ENCODE results near the gene MSANTD3. TPM values are rescaled to one million over a fixed set of nuclear protein-coding genes. Genes with fewer than 3 reads are reported as not detected.
"Not testable (repeated sequence)": the region's sequence is repeated elsewhere in the genome, so short reads cannot be mapped to it uniquely, and the experiment has no call there.

The MSANTD3 gene
- total RNA-seq (2021) (44.7 and 52.9 TPM in 2 replicates), Bru-seq, nascent RNA (percentile 83 among the genes with signal in this experiment), BruChase-seq, experiment 1, labeled RNA remaining after a 2-hour chase (percentile 84 among the genes with signal in this experiment), BruChase-seq, experiment 2, labeled RNA remaining after a 6-hour chase (percentile 87 among the genes with signal in this experiment)
- long read RNA-seq, transcript MSANTD3-203 (3 exons, 1,362 nt) = major isoform, 62 of 94 reads
- long read RNA-seq, transcript MSANTD3-207 (3 exons, 1,748 nt) = minor isoform, 5 of 94 reads
- long read RNA-seq, partial matches to known transcripts = 11 of 94 reads
- long read RNA-seq, other reads (novel, unspliced or antisense) = 13 of 94 reads

GRCh38 chr9:100426530-100427365 is at the start of gene MSANTD3:
MSANTD3 (plus strand) TSS chr9:100427143; CDS start chr9:100441939, 14,796 bp downstream.
- POLR2A ChIA-PET (ENCODE audit: low non-redundant PET) = no interaction called here
- TSS peak; percentile 93 for BruUV-seq (replicated peaks)
- H3K4me1 ChIP-seq (ENCODE audit: insufficient read depth, low read length, poor library complexity, severe bottlenecking) = peaks cover 14% of the 10 kb centered on the region
- H3K36me3 ChIP-seq (ENCODE audit: insufficient read depth, low read length, poor library complexity, severe bottlenecking) = no peaks in the 10 kb centered on the region
- H3K27me3 ChIP-seq (replicated peaks; ENCODE audit: insufficient read depth, low read depth, low read length, poor library complexity) = no peaks in the 10 kb centered on the region
- H3K9me3 ChIP-seq (ENCODE audit: low read depth, low read length, poor library complexity, severe bottlenecking) = no peaks in the 10 kb centered on the region
- H3K4me3 ChIP-seq (ENCODE audit: low read depth, low read length, poor library complexity, severe bottlenecking) = peak within 1 kb of the TSS; percentile 80
- H3K27ac ChIP-seq (ENCODE audit: low read depth, low read length, poor library complexity, severe bottlenecking) = peak within 1 kb of the TSS; percentile 84
- intact Hi-C loops (cut with micrococcal nuclease; ENCODE audit: unreplicated experiment) = no loop called here
- TF ChIP-seq EZH2 (IDR thresholded peaks at IDR 0.05; ENCODE audit: borderline replicate concordance, low read depth, low read length, poor library complexity, severe bottlenecking) (no peak), CTCF (conservative IDR thresholded peaks at IDR 0.05; ENCODE audit: low read depth, low read length) (no peak)
- DNase-seq (ENCODE audit: low spot score) = peak; percentile 67
- CTCF ChIA-PET = interaction anchor here (0.6 kb wide), 1 partner anchor 1883 kb away, joined by 4 read pairs; no protein-coding TSS in a partner anchor

- Histone ChIP-seq H3K9me3 (ENCODE audit: low read depth, low read length, poor library complexity, severe bottlenecking) (no peaks in the 10 kb centered on the region), H3K27ac (ENCODE audit: low read depth, low read length, poor library complexity, severe bottlenecking) (no peak overlapping the region), H3K27me3 (replicated peaks; ENCODE audit: insufficient read depth, low read depth, low read length, poor library complexity) (no peaks in the 10 kb centered on the region), H3K36me3 (ENCODE audit: insufficient read depth, low read length, poor library complexity, severe bottlenecking) (no peaks in the 10 kb centered on the region), H3K4me1 (ENCODE audit: insufficient read depth, low read length, poor library complexity, severe bottlenecking) (no peaks in the 10 kb centered on the region), H3K4me3 (ENCODE audit: low read depth, low read length, poor library complexity, severe bottlenecking) (no peak overlapping the region)
- ChIA-PET POLR2A (ENCODE audit: low non-redundant PET) (no interaction called here), CTCF (no interaction called here)
- TF ChIP-seq CTCF (conservative IDR thresholded peaks at IDR 0.05; ENCODE audit: low read depth, low read length) = no peak
- TF ChIP-seq EZH2 (IDR thresholded peaks at IDR 0.05; ENCODE audit: borderline replicate concordance, low read depth, low read length, poor library complexity, severe bottlenecking) = no peak
- no peak for DNase-seq (ENCODE audit: low spot score)
- BruUV-seq (replicated peaks) = no TSS peak
- intact Hi-C loops (cut with micrococcal nuclease; ENCODE audit: unreplicated experiment) = no loop called here
These were observed 47.1 kb upstream of the MSANTD3 start for GRCh38 chr9:100379862-100380261.

GRCh38 chr9:100392989-100393388 is 34.0 kb upstream of the MSANTD3 start:
- CTCF ChIA-PET; POLR2A ChIA-PET (ENCODE audit: low non-redundant PET); H3K27ac ChIP-seq (ENCODE audit: low read depth, low read length, poor library complexity, severe bottlenecking); H3K9me3 ChIP-seq (ENCODE audit: low read depth, low read length, poor library complexity, severe bottlenecking); H3K4me1 ChIP-seq (ENCODE audit: insufficient read depth, low read length, poor library complexity, severe bottlenecking); H3K36me3 ChIP-seq (ENCODE audit: insufficient read depth, low read length, poor library complexity, severe bottlenecking); H3K4me3 ChIP-seq (ENCODE audit: low read depth, low read length, poor library complexity, severe bottlenecking); DNase-seq (ENCODE audit: low spot score); H3K27me3 ChIP-seq (replicated peaks; ENCODE audit: insufficient read depth, low read depth, low read length, poor library complexity); intact Hi-C loops (cut with micrococcal nuclease; ENCODE audit: unreplicated experiment); BruUV-seq (replicated peaks): not testable (repeated sequence)

Data from A673 (cell line).